Suppressor macrophage (primary cell): ENCODE data around the gene LRRC42.

Source experiments
- DNase-seq, 4 experiments: peaks; one replicate each; pipeline ENCODE4 v3.0.0-alpha.2; 2020 to 2022

Gene LRRC42

DNA sequence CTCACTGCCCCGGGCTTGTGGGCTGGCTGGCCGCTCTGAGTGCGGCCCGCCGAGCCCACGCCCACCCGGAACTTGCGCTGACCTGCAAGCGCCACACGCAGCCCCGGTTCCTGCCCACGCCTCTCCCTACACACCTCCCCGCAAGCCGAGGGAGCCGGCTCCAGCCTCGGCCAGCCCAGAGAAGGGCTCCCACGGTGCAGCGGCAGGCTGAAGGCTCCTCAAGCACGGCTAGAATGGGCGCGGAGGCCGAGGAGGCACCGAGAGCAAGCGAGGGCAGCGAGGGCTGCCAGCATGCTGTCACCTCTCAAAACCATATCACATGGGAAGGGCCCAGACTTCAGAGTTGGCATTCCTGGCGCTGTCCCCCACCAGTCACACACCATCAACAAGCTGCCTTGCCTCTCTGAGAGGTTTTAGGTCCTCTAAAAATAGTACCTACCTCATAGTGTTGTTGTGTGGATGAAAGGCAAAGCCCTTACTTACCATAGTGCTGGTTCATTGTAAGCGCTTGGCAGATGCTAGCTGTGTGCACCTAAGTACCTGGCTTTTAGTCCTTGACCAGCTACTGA lies 58.4 kb downstream of the LRRC42 start:
- DNase-seq, result no peak

DNA sequence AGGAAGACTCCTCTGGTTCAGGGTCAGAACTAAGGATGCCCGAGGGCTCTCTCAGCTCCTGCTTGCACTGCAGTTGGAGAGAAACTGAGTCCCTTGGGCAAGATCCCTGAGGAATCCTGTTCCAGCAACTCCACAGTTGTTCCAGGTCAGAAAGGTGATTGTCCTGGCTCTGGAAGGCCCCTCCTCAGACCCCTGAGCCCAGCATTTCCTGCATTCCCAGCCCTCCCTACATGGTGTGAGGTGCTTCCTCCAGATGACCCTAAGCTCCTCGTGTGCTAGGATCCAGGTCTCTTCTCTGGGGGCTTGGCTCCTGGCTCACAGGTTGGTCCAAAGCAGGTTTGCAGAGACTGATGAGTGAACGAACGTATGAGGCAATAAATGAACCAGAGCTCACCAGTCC lies 60.4 kb downstream of the LRRC42 start:
- no peak for DNase-seq

DNA sequence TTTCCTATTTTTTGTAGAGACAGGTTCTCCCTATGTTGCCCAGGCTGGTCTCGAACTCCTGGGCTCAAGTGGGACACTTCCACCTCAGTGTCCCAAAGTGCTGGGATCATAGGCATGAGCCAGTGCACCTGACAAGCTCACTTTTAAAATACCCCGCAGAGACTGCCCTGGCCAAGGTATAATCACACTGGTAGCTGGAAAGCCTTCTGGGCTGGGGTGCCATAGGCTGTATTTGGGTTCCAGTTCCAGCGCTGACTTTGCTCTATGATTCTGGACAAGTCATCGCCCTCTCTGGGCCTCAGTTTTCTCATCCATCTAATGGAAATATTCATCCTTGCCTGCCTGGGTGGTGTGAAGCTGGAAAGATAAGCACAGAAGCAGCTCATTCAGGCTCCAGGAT lies 61.5 kb downstream of the LRRC42 start:
- DNase-seq, result no peak

DNA sequence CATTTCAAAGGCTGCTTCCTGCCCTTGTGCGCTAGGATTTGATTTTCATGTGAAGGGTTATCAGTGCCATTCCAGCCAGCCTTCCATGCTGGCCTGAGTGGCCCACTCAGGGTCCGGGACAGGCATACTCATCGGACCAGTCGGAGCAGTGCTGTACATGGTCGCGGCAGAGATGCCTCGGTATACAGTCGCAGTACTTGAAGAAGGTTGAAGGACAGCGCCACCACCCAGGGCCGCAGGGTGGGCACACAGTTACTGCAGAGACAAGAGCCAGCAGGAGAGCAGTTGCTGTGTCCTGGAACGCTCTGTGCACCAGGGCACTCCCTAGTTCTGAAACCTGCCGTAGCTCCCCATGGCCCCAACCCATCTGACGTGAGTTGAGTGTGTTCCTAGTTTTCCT lies 62.7 kb downstream of the LRRC42 start:
- DNase-seq, result no peak

DNA sequence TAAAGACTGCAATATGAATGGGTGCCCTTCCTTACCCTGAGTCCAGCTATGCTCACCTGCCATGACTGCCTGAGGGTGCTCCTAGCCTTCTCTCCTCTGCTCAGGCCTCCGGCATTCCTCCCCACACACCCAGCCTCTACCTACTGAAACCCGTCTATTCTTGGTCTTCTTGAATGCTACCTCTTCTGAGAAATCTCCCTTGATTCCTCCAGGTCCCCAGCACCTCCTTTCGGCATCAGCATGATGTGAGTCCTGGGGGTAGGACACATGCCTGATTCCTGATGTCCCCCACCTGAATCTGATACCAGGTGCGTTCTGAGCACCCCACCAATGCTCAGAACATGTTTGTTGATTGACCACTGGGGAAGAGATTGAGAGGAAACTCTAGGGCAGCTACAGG lies 63.3 kb downstream of the LRRC42 start:
- DNase-seq, result no peak

DNA sequence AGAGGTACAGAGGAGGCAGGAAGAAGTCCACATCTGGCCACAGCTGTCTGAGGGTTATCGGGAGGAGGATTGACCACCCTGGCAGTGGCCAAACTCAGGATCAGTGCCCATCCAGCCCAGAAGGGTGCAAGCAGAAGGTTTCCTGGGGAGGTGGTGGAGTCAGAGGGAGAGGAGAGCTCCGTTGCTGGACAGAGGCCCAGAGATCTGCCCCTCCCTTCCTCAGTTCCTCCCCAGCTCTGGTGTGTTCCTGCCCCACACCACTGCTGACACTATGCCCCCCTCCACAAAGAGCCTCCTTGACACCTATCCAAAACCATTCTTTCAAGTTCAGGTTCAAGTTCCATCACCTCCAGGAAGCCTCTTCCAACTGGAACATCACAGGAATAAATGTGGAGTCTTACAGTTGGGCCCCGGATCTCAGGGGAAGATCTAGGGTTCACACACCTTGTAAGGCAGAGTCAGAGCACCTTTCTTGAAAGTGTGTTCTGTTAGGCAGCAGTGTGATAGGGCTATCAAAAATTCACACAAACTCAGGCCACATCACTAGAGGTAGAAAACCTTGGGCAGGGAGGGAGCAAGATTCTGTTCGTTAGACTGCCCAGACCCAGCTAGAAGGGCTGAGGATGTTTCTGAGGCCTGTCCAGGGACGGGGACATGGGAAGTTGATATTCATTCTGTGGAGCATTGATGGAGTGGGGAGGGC lies 64.4 kb downstream of the LRRC42 start:
- no peak for DNase-seq

DNA sequence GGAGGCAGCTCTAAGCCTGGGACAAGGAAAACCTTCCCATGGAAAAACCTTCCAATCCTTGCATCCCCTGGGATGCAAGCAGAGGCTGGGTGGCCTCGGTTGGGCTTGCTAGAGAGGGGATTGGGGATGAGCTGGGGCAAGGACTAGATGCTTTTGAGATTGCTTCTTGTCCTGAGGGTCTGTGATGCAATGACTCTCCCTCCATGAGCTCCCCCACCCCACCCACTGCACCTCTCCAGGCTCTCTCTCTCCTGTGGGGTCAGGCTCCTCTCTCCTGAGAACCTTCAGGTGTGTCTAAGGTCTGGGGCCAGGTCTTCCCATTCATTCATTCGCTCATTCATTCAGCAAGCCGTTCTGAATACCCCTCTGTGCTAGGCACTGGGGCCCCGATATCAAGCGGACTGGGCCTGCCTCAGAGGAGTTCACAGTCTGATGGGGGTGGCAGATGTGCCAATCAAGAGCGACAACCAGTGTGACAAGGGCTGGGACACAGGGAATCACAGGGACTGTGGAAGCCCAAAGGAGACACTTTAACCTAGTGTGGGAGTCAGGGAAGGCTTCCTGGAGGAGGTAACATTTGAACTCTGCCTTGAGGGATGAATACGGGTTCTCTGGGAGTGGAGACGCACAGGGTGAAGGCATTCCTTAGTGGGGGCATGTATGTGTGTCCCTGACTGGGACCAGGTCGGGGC lies 65.3 kb downstream of the LRRC42 start:
- DNase-seq, result no peak

DNA sequence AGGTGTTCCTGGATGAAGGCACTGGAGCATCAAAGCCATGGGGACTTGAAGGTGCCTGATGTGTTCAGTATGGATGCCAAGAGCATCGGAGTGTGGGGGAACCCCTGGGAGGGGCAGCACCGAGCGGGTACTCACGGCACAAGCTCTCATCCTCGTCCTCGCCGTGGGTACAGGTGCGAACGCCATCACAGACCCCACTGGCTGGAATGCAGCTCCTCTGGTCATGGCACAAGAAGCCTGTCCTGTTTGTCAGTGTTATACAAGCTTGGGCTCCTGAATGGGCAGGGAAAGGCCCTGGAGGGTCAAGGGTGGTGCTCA lies 65.8 kb downstream of the LRRC42 start:
- no peak for DNase-seq

DNA sequence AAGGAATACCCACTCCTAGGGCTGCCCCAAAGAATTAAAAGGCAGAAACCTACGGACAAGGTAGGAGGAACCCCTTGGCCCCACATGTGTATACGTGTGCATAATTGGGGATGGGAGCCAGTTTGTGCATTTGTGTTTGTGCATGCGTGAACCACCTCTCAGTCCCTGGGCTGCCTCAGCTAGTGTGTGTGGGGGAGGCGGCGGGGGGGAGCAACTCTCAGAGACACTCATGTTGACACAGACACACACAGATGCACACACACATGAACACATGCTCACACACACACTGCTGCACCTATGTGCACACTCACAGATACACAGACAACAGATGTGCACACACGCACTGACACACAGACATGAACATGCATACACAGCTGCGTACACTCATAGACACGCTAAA lies 66.7 kb downstream of the LRRC42 start:
- no peak for DNase-seq

DNA sequence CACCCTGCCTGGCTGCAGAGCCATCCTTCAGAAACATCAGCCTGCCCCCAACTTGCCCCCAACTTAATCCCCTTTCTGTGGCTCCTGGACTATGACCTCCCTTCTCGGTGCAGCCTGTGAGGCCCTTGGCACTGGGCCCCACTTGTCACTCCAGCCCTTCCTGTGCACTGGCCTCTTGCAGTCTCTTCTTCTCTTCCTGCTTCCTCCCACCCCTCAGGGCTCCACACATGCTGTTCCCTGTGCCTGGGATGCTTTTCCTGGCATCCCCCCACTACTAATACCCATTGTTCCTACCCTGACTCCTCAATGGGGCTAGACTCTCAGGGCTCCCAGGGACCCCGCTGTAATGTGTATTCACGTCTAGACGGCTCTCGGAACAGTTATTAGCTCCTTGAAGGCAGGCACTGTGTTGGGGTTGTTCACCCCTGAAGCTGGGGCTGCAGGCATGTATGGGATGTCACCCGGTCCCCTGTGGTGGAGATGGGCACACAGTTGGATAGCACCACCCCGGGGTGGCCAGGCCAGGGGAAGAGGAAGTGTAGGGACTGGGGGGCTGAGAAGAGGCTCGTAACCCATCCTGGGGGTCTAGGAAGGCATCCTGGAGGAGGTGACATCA lies 67.4 kb downstream of the LRRC42 start:
- no peak for DNase-seq

DNA sequence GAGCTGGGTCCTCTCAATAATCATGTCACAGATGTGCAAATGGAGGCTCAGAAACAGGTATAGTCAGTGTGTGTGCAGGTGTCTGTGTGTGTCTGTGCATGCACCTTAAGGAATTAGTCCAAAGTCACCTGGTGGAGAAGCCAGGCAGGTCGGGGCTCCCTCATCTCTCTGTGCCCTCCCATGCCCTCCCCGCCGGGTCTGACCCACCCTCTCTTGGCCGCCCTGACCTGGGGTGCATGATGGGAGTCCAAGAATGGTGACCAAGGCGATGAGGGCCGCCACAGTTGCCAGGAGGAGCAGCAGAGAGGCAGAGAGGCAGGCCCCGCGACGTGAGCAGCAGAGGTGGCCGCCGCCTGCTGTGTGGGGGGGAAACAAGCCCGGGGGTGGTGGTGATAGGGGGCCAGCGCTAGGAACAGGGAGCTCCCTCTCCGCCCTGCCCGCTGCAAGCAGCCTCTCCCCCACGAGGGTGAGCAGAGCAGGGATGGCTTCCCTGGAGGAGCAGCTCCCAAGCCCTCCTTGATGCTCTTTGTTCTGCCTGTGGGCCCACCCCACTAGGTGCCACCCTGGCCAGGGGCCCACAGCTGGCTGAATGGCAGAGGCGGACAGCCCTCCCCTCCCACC lies 68.0 kb downstream of the LRRC42 start:
- DNase-seq, result no peak

DNA sequence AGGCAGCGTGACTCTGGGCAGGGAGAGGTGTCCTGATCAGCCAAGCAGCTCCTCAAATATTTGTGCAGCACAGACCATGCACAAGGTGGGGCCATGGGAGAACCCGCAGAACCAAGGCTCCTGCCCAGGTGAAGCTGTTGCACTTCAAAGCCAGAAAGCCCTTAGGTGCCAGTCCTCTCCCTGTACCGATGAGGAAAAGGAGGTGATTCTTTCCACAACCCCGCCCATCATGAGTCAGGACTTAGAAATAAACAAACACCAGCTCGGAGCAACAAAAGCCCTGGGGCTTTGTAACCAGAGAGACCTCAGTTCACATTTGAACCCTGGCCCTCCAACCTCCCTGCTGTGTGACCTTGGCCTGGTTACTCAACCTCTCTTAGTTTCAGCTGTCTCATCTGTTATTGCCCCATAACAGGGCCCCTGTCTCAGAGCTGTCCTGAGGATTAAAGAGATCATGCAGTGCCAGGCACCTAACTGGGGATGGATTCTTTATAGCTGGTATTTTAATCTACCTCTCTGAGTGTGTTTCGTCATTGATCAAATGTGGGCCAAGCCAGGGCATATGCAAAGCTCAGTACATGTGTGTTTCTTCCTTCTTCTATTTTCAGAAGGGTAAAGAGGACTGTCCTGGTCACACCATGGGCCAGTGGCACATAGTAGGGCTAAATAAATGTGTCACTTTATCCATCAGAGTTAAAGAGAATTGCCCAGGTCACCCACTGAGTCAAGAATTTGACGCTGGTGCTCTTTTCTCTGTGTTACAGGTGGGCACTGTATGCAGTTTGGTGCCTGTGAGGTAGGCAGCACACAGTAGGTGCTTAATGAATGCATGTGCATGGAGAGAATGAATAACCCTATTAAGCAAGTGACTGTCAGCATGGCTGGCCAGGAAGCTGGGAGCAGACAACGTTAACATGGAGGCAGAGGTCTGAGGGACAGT lies 70.5 kb downstream of the LRRC42 start:
- no peak for DNase-seq
